PC-3 (cell line): ENCODE data around the gene ACADSB.

Source experiments
- EZH2 ChIP-seq: fragments of 300-600 bp; sonication (generic); IDR thresholded peaks from one replicate; pipeline ENCODE4 v1.6.1; 2017; ENCODE audit warnings: antibody characterized with exemption, mild to moderate bottlenecking, low read length; ENCODE audit not compliant: unreplicated experiment
- EZH2phosphoT487 ChIP-seq: fragments of 300-600 bp; sonication (generic); IDR thresholded peaks from 2 replicates; pipeline ENCODE4 v1.6.1; 2018; ENCODE audit warnings: mild to moderate bottlenecking, antibody characterized with exemption, low read length, borderline replicate concordance
- TF ChIP-seq, protein P1 (sequence below): fragments of 300-600 bp; sonication (generic); conservative IDR thresholded peaks from 2 replicates; pipeline ENCODE4 v1.5.1; 2017; ENCODE audit warnings: antibody characterized with exemption, low read depth, mild to moderate bottlenecking, low read length

DNA sequence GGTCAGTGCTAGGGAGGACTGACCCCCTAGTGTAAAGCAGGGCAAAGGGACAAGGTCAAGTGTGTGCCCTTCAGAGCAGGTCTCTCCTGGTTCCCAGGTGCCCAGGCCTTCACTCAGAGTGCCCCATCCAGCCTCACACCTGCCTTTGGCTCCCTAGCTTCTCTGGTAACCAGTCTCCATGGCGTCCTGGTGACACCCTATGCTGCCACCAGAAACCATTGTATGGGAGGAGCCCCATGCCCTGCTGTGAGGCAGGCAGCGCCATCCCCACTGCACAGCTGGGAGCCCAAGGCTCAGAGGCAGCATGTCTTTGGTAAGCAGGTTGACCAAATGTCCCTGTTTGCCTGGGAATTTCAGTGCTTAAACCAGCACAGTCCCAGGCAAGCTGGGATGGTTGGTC, 93.9 kb downstream of the ACADSB start:
- TF ChIP-seq, protein P1, sequence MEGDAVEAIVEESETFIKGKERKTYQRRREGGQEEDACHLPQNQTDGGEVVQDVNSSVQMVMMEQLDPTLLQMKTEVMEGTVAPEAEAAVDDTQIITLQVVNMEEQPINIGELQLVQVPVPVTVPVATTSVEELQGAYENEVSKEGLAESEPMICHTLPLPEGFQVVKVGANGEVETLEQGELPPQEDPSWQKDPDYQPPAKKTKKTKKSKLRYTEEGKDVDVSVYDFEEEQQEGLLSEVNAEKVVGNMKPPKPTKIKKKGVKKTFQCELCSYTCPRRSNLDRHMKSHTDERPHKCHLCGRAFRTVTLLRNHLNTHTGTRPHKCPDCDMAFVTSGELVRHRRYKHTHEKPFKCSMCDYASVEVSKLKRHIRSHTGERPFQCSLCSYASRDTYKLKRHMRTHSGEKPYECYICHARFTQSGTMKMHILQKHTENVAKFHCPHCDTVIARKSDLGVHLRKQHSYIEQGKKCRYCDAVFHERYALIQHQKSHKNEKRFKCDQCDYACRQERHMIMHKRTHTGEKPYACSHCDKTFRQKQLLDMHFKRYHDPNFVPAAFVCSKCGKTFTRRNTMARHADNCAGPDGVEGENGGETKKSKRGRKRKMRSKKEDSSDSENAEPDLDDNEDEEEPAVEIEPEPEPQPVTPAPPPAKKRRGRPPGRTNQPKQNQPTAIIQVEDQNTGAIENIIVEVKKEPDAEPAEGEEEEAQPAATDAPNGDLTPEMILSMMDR: no peak
- TF ChIP-seq EZH2phosphoT487 (no peak), EZH2 (no peak)
